ENCODE results near the gene UGT1A4. TPM values are rescaled to one million over a fixed set of nuclear protein-coding genes. Genes with fewer than 3 reads are reported as not detected.

Gene UGT1A4
- total and polyA plus RNA-seq, 2 donors (not counting 3 experiments of a cell fraction or from before 2014, with no cell fraction given) = not detected

DNA sequence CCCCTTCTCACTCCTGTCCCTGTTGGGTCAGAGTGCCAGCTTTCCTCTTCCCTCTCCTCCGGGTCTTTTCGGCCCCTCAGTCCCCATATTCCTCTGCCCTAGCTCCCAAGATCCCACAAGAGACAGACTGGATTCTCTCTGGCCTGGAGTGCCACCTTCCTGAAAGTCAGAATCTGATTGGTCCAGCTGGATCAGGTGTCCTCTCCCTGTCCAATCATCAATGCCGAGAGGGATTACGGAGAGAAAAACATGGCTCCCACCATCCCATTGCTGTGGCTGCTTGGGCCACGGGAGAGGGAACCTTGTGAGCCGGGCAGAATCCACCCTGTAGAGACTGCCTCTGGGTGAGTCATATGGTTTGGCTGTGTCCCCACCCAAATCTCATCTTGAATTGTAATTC, 56.9 kb downstream of the UGT1A4 start:
- BruUV-seq (replicated peaks) = no TSS peak
- TF ChIP-seq MYC (IDR thresholded peaks at IDR 0.05; ENCODE audit: low read depth, low read length) = no peak
- TF ChIP-seq, protein P1, sequence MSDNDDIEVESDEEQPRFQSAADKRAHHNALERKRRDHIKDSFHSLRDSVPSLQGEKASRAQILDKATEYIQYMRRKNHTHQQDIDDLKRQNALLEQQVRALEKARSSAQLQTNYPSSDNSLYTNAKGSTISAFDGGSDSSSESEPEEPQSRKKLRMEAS (IDR thresholded peaks at IDR 0.05; ENCODE audit: insufficient read depth, insufficient read length) = no peak
- TF ChIP-seq, protein P2, sequence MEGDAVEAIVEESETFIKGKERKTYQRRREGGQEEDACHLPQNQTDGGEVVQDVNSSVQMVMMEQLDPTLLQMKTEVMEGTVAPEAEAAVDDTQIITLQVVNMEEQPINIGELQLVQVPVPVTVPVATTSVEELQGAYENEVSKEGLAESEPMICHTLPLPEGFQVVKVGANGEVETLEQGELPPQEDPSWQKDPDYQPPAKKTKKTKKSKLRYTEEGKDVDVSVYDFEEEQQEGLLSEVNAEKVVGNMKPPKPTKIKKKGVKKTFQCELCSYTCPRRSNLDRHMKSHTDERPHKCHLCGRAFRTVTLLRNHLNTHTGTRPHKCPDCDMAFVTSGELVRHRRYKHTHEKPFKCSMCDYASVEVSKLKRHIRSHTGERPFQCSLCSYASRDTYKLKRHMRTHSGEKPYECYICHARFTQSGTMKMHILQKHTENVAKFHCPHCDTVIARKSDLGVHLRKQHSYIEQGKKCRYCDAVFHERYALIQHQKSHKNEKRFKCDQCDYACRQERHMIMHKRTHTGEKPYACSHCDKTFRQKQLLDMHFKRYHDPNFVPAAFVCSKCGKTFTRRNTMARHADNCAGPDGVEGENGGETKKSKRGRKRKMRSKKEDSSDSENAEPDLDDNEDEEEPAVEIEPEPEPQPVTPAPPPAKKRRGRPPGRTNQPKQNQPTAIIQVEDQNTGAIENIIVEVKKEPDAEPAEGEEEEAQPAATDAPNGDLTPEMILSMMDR (IDR thresholded peaks at IDR 0.05; ENCODE audit: extremely low read depth in 1 of 2, insufficient read depth in 1 of 2, low read depth in 1 of 2, low read length in 2 of 2) = no peak
- no peak for TF ChIP-seq POLR2A (IDR thresholded peaks at IDR 0.05; ENCODE audit: low read depth, low read length)
- TF ChIP-seq FOS (IDR thresholded peaks at IDR 0.05; ENCODE audit: borderline replicate concordance, insufficient read depth, low read length) = no peak
- no peak for TF ChIP-seq GATA2 (IDR thresholded peaks at IDR 0.05; ENCODE audit: insufficient read depth, insufficient read length, low read depth, low read length)
- TF ChIP-seq POLR2AphosphoS5 (IDR thresholded peaks at IDR 0.05; ENCODE audit: insufficient read depth, low read depth, low read length) = no peak
- TF ChIP-seq EZH2 (IDR thresholded peaks at IDR 0.05; ENCODE audit: borderline replicate concordance, low read depth, low read length, severe bottlenecking) = no peak
- no peak for TF ChIP-seq JUN (IDR thresholded peaks at IDR 0.05; ENCODE audit: borderline replicate concordance, insufficient read depth, insufficient read length, low read depth)
- H3K9me3 ChIP-seq (replicated peaks; ENCODE audit: control insufficient read depth, insufficient read depth, low read length) = no peaks in the 10 kb centered on the region
- dilution Hi-C loops (cut with MboI; ENCODE audit: extremely low pct_ligation_motif_present, low sequenced_read_pairs) = no loop called here
- H2AFZ ChIP-seq (ENCODE audit: low read depth, low read length) = no peak overlapping the region
- no peaks in the 10 kb centered on the region for H3K79me2 ChIP-seq (ENCODE audit: control insufficient read depth, insufficient read depth, low read length)
- H4K20me1 ChIP-seq (replicated peaks; ENCODE audit: control insufficient read depth, extremely low read depth, insufficient read depth, low read length) = no peaks in the 10 kb centered on the region
- POLR2A ChIA-PET = no interaction called here
- H3K9ac ChIP-seq (replicated peaks; ENCODE audit: extremely low read depth, insufficient read depth, low read length) = no peak overlapping the region
- no peaks in the 10 kb centered on the region for H3K4me1 ChIP-seq (ENCODE audit: control insufficient read depth, extremely low read depth, insufficient read depth, low read length)
- H3K9me1 ChIP-seq (replicated peaks; ENCODE audit: control insufficient read depth, extremely low read depth, insufficient read depth, low read length) = no peaks in the 10 kb centered on the region
- intact Hi-C loops (cut with micrococcal nuclease) = no loop called here
- H3K27ac ChIP-seq (ENCODE audit: insufficient read depth, low read depth, low read length) = no peak overlapping the region
- H3K36me3 ChIP-seq (ENCODE audit: control insufficient read depth in 2 of 2, extremely low read depth in 1 of 2, insufficient read depth in 2 of 2, low read length in 2 of 2) = no peaks in the 10 kb centered on the region
- H3K27me3 ChIP-seq (ENCODE audit: control insufficient read depth in 2 of 2, insufficient read depth in 2 of 2, low read length in 2 of 2) = no peaks in the 10 kb centered on the region
- CTCF ChIA-PET = interaction anchor here (0.7 kb wide), 1 partner anchor 1698 kb away, joined by 3 read pairs; no protein-coding TSS in a partner anchor
- no peak for FAIRE-seq
- H3K4me3 ChIP-seq (replicated peaks in 1 of 3; ENCODE audit: insufficient read depth in 1 of 3, low read depth in 1 of 3, low read length in 3 of 3) = no peak overlapping the region
- no peak overlapping the region for H3K4me2 ChIP-seq (ENCODE audit: insufficient read depth, low read length)
- DNase-seq (ENCODE audit: low read depth, low spot score) = no peak

Data from endothelial cell of umbilical vein (primary cell).